Fibroblast of skin of scalp (primary cell): ENCODE data around the gene HSPA12A.
A peak's percentile ranks its signal among the peaks of the same experiment; 100 is the strongest.

ENCODE experiments used
- DNase-seq: peaks from one replicate; pipeline ENCODE4 v3.0.0-alpha.2; 2013

Gene HSPA12A

GRCh38 chr10:116770281-116770680, 27.9 kb upstream of the HSPA12A start:
- no peak for DNase-seq

- peak; percentile 47 for DNase-seq
Measured at GRCh38 chr10:116769791-116770190, 27.4 kb upstream of the HSPA12A start.

- DNase-seq: no peak
Measured at GRCh38 chr10:116769368-116769767, 27.0 kb upstream of the HSPA12A start.

GRCh38 chr10:116768786-116769185, 26.4 kb upstream of the HSPA12A start:
- DNase-seq: no peak

- peak; percentile 31 for DNase-seq
Measured at GRCh38 chr10:116766837-116767634, 24.7 kb upstream of the HSPA12A start.

GRCh38 chr10:116766241-116766827, 24.0 kb upstream of the HSPA12A start:
- DNase-seq: no peak

GRCh38 chr10:116765648-116766081, 23.3 kb upstream of the HSPA12A start:
- no peak for DNase-seq

GRCh38 chr10:116764979-116765378, 22.6 kb upstream of the HSPA12A start:
- no peak for DNase-seq

GRCh38 chr10:116763440-116763839, 21.1 kb upstream of the HSPA12A start:
- DNase-seq: no peak

- DNase-seq: no peak
Measured at GRCh38 chr10:116761883-116762282, 19.5 kb upstream of the HSPA12A start.

GRCh38 chr10:116760919-116761318, 18.6 kb upstream of the HSPA12A start:
- DNase-seq: no peak

- no peak for DNase-seq
Measured at GRCh38 chr10:116757246-116757645, 14.9 kb upstream of the HSPA12A start.

GRCh38 chr10:116756277-116756676, 13.9 kb upstream of the HSPA12A start:
- no peak for DNase-seq

GRCh38 chr10:116753759-116754158, 11.4 kb upstream of the HSPA12A start:
- DNase-seq: no peak

GRCh38 chr10:116752969-116753665, 10.8 kb upstream of the HSPA12A start:
- DNase-seq: no peak

GRCh38 chr10:116752563-116752962, 10.2 kb upstream of the HSPA12A start:
- DNase-seq: no peak

- no peak for DNase-seq
Measured at GRCh38 chr10:116748471-116748870, 6.1 kb upstream of the HSPA12A start.

GRCh38 chr10:116748041-116748440, 5.7 kb upstream of the HSPA12A start:
- peak; percentile 24 for DNase-seq

- no peak for DNase-seq
Measured at GRCh38 chr10:116747325-116747724, 5.0 kb upstream of the HSPA12A start.

- DNase-seq: no peak
Measured at GRCh38 chr10:116744885-116745284, 2.5 kb upstream of the HSPA12A start.

- no peak for DNase-seq
Measured at GRCh38 chr10:116744163-116744753, 1.9 kb upstream of the HSPA12A start.

GRCh38 chr10:116743266-116744064, 1.1 kb upstream of the HSPA12A start:
- DNase-seq: no peak
